Common myeloid progenitor, CD34-positive (primary cell): Measurements from ENCODE around the gene INA. TPM values are rescaled to one million over a fixed set of nuclear protein-coding genes. Genes with fewer than 3 reads are reported as not detected.

Source experiments
- CTCF ChIA-PET: fragments of 350-600 bp; sonication (Branson Sonifier 250); formaldehyde crosslinking; loops from one replicate; lab custom pipeline; 2021; ENCODE audit warnings: antibody characterized with exemption; lab: Charles Lee
- POLR2A ChIA-PET: fragments of 350-600 bp; sonication (Branson Sonifier 250); formaldehyde crosslinking; loops from one replicate; lab custom pipeline; 2021; ENCODE audit warnings: antibody characterized with exemption; lab: Charles Lee
- DNase-seq, 3 donors: peaks; one replicate each; pipeline versions ENCODE4 v3.0.0 to v3.0.0-alpha.2; 2013
- H3K27ac ChIP-seq, 2 experiments: 1 replicate in 1 of 2; 2 replicates in 1 of 2; pipeline ENCODE4 v1.7.0; 2013; ENCODE audit warnings: inconsistent platforms in 2 of 2, low read length in 2 of 2, mild to moderate bottlenecking in 2 of 2, low read depth in 1 of 2, moderate library complexity in 1 of 2; ENCODE audit not compliant: severe bottlenecking in 2 of 2, insufficient read depth in 1 of 2, poor library complexity in 1 of 2
- H3K27me3 ChIP-seq, 5 experiments: replicated peaks in 2 of 5; 1 replicate in 3 of 5; 2 replicates in 2 of 5; pipeline versions ENCODE4 v1.6.1 to v1.7.0; 2013; ENCODE audit warnings: low read length in 4 of 5, mild to moderate bottlenecking in 2 of 5, moderate library complexity in 2 of 5, inconsistent platforms in 1 of 5; ENCODE audit not compliant: insufficient read depth in 5 of 5, control insufficient read depth in 4 of 5
- H3K36me3 ChIP-seq, 4 experiments: 1 replicate in 2 of 4; 2 replicates in 2 of 4; pipeline versions ENCODE4 v1.6.1 to v1.7.0; 2013; ENCODE audit warnings: low read length in 3 of 4, control low read depth in 1 of 4, mild to moderate bottlenecking in 1 of 4; ENCODE audit not compliant: control insufficient read depth in 4 of 4, insufficient read depth in 4 of 4
- H3K4me1 ChIP-seq, 4 experiments: 1 replicate in 3 of 4; 2 replicates in 1 of 4; pipeline versions ENCODE4 v1.6.1 to v1.7.1; 2013; ENCODE audit warnings: low read length in 3 of 4, mild to moderate bottlenecking in 3 of 4, control low read depth in 1 of 4, inconsistent platforms in 1 of 4, moderate library complexity in 1 of 4; ENCODE audit not compliant: control insufficient read depth in 4 of 4, insufficient read depth in 4 of 4; ENCODE audit errors: control extremely low read depth in 1 of 4
- H3K4me3 ChIP-seq, 7 experiments: 1 replicate in 4 of 7; 2 replicates in 3 of 7; pipeline versions ENCODE4 v1.5.1 to v1.7.0; 2013; ENCODE audit warnings: mild to moderate bottlenecking in 7 of 7, low read length in 6 of 7, moderate library complexity in 6 of 7, inconsistent platforms in 2 of 7, low read depth in 2 of 7, control low read depth in 1 of 7; ENCODE audit not compliant: insufficient read depth in 4 of 7, control insufficient read depth in 1 of 7; ENCODE audit errors: extremely low read depth in 1 of 7
- H3K9me3 ChIP-seq, 5 experiments: 1 replicate in 4 of 5; 2 replicates in 1 of 5; pipeline versions ENCODE4 v1.6.1 to v1.7.1; 2013; ENCODE audit warnings: low read length in 4 of 5, mild to moderate bottlenecking in 2 of 5, inconsistent platforms in 1 of 5, low read depth in 1 of 5, moderate library complexity in 1 of 5; ENCODE audit not compliant: control insufficient read depth in 4 of 5, insufficient read depth in 2 of 5; ENCODE audit errors: control extremely low read depth in 1 of 5
- WGBS: methylation state at CpG from one replicate; pipeline ENCODE4 v1.1.5; 2013; ENCODE audit not compliant: insufficient coverage; 5-methylcytosine and 5-hydroxymethylcytosine counted together
- polyA plus RNA-seq: library from polyadenylated mRNA; unstranded; fragments of 120-200 nt; gene quantifications from one replicate; pipeline ENCODE4 v1.2.1, GENCODE V29; 2013

INA gene
- polyA plus RNA-seq: 0.04 TPM

GRCh38 chr10:103276896-103277712, at the start of gene INA:
Gene INA (plus strand): TSS chr10:103277138. CDS start chr10:103277212, 74 bp downstream.
- peaks cover 0 to 23% (median 20%) of the 10 kb centered on the region in 4 experiments for H3K4me1 ChIP-seq
- ChIA-PET CTCF (interaction anchor here (1.0 to 1.9 kb wide), 3 partner anchors 10 to 107 kb away, joined by 3 to 7 read pairs (median 3); no protein-coding TSS in a partner anchor), POLR2A (interaction anchor here (0.6 kb wide), 1 partner anchor 23 kb away, joined by 3 read pairs; no protein-coding TSS in a partner anchor)
- peaks cover 0 to 5% (median 0%) of the 10 kb centered on the region in 5 experiments for H3K9me3 ChIP-seq
- no peak within 1 kb of the TSS for H3K27ac ChIP-seq
- WGBS: under 1% methylated on average over 74 of the region's 105 CpGs
- DNase-seq: peak; percentile 35 to 70 (median 67)
- H3K4me3 ChIP-seq: peak within 1 kb of the TSS; percentile 11 to 71 (median 55)
- H3K27me3 ChIP-seq: peaks cover 2 to 73% (median 43%) of the 10 kb centered on the region in 5 experiments
- H3K36me3 ChIP-seq: no peaks in the 10 kb centered on the region

DNA sequence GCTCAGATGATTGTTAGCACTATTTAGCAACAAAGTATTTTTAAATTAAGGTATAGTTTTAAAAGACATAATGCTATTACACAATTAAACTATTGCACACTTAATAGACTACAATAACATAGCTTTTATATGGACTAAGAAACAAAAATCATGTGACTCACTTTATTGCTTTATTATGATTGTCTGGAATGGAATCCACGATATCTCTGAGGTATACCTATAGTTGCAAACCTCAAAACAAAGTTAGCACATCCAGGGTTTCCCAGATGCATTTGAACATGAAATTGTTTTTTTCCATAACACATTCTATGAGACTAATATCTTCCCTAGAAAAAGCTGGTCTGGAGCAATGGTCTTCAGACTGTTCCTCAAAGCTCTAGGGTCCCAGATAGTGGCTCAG, 49.5 kb upstream of the INA start:
- DNase-seq: no peak
- H3K27me3 ChIP-seq: no peaks in the 10 kb centered on the region
- H3K9me3 ChIP-seq: peaks cover 0 to 22% (median 12%) of the 10 kb centered on the region in 5 experiments
- ChIA-PET CTCF (interaction anchor here (0.7 to 1.4 kb wide), 3 partner anchors 8 to 117 kb away, joined by 3 read pairs; no protein-coding TSS in a partner anchor), POLR2A (no interaction called here)
- H3K27ac ChIP-seq: no peak overlapping the region
- H3K36me3 ChIP-seq: no peaks in the 10 kb centered on the region
- no peak overlapping the region for H3K4me3 ChIP-seq
- 83% methylated on average over 1 of the region's 1 CpG for WGBS
- peaks cover 0 to 5% (median 0%) of the 10 kb centered on the region in 4 experiments for H3K4me1 ChIP-seq

DNA sequence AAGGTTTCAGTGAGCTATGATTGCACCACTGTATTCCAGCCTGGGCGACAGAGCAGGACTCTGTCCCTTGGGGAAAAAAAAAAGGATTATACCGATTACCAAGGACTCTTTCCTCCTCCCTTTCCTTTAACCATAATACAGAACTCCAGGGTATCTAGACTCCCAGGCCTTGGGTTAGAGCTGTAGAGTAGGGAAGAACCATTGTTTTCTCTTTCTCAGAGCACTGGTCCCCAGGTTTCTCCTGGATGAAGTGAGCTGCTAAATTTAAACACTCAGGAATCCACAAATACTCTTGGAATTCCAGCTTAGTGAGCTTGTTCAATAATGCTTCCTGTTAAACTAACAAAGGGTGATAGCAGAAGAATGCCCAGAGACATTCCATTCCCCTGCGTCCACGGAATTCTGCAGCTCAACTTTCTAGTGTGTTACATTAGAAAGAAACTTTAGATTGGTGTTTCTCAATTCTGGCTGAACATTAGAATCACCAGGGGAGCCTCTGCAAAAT, 45.8 kb upstream of the INA start:
- Histone ChIP-seq H3K27ac (no peak overlapping the region), H3K9me3 (no peaks in the 10 kb centered on the region), H3K36me3 (no peaks in the 10 kb centered on the region), H3K27me3 (no peaks in the 10 kb centered on the region), H3K4me3 (no peak overlapping the region), H3K4me1 (peaks cover 0 to 5% (median 0%) of the 10 kb centered on the region in 4 experiments)
- DNase-seq: no peak
- 100% methylated on average over 1 of the region's 4 CpGs for WGBS
- CTCF ChIA-PET: interaction anchor here (1.0 to 2.1 kb wide), 2 partner anchors 11 to 13 kb away, joined by 3 to 7 read pairs; no protein-coding TSS in a partner anchor
- POLR2A ChIA-PET: no interaction called here

GRCh38 chr10:103232131-103232673, 44.7 kb upstream of the INA start:
- Histone ChIP-seq H3K36me3 (no peaks in the 10 kb centered on the region), H3K27me3 (no peaks in the 10 kb centered on the region), H3K9me3 (no peaks in the 10 kb centered on the region), H3K27ac (no peak overlapping the region), H3K4me3 (no peak overlapping the region), H3K4me1 (peaks cover 0 to 5% (median 0%) of the 10 kb centered on the region in 4 experiments)
- ChIA-PET POLR2A (no interaction called here), CTCF (interaction anchor here (0.7 to 0.8 kb wide), 2 partner anchors 9 to 38 kb away, joined by 3 read pairs; no protein-coding TSS in a partner anchor)
- DNase-seq: no peak
- WGBS: 89% methylated on average over 1 of the region's 3 CpGs

DNA sequence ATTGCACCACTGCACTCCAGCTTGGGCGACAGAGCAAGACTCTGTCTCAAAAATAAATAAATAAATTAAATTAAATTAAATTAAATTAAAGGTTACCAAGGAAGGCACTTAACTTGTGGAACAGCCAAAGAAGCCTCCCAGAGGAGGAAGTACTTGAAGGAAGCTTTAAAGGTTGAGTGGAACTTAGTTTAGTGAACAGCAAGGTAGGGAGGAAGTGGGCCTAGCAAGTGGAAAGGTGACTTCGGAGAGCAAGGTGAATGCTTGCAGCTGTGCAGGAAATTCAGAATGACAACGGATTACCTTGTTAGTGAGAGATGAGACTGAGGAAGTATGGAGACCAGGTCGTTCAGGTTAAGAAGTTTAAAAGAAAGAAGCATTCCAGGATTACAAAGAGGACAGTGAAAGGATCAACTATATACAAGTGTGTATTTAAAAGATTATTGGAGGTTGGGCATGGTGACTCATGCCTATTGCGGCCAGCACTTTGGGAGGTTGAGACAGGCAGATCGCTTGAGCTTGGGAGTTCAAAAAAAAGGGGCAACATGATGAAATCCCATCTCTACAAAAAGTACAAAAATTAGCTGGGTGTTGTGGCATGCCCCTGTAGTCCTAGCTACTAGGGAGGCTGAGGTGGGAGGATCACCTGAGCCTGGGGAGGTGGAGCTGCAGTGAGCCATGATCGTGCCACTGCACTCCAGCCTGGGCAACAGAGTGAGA, 44.0 kb upstream of the INA start:
- no peak overlapping the region for H3K27ac ChIP-seq
- no peak for DNase-seq
- ChIA-PET CTCF (interaction anchor here (0.8 kb wide), 1 partner anchor 8 kb away, joined by 3 read pairs; no protein-coding TSS in a partner anchor), POLR2A (no interaction called here)
- no peaks in the 10 kb centered on the region for H3K9me3 ChIP-seq
- H3K4me3 ChIP-seq: no peak overlapping the region
- no peaks in the 10 kb centered on the region for H3K27me3 ChIP-seq
- H3K4me1 ChIP-seq: peaks cover 0 to 5% (median 0%) of the 10 kb centered on the region in 4 experiments
- H3K36me3 ChIP-seq: no peaks in the 10 kb centered on the region
- WGBS: 57% methylated on average over 5 of the region's 7 CpGs

GRCh38 chr10:103235775-103236174, 41.2 kb upstream of the INA start:
- POLR2A ChIA-PET: no interaction called here
- Histone ChIP-seq H3K4me1 (peaks cover 4 to 14% (median 8%) of the 10 kb centered on the region in 4 experiments), H3K36me3 (no peaks in the 10 kb centered on the region), H3K27me3 (no peaks in the 10 kb centered on the region), H3K4me3 (no peak overlapping the region), H3K9me3 (no peaks in the 10 kb centered on the region), H3K27ac (no peak overlapping the region)
- DNase-seq: no peak
- CTCF ChIA-PET: interaction anchor here (1.4 to 2.6 kb wide), 2 partner anchors 8 to 10 kb away, joined by 4 to 8 read pairs; no protein-coding TSS in a partner anchor
- WGBS: 100% methylated on average over 1 of the region's 2 CpGs
